ENCODE results near the gene KRTAP20-4.

KRTAP20-4 gene

GRCh38 chr21:30629200-30629599 is 8.8 kb downstream of the KRTAP20-4 start:
- no peak for TF ChIP-seq CTCF (IDR thresholded peaks at IDR 0.05; ENCODE audit: unreplicated experiment in 3 of 3)
- Mint-ChIP-seq H3K4me3 (no peak overlapping the region), H3K4me1 (no peaks in the 10 kb centered on the region), H3K27me3 (ENCODE audit: low read depth) (no peaks in the 10 kb centered on the region), H3K36me3 (ENCODE audit: low read depth) (no peaks in the 10 kb centered on the region), H3K27ac (no peak overlapping the region), H3K9me3 (peaks cover 2% of the 10 kb centered on the region)

- Mint-ChIP-seq H3K27ac (no peak within 1 kb of the TSS), H3K4me3 (no peak within 1 kb of the TSS)
Observed at GRCh38 chr21:30634906-30635305, 14.5 kb downstream of the KRTAP20-4 start, which contains the start of gene KRTAP20-2. Gene KRTAP20-2 (plus strand): TSS chr21:30635206. CDS start chr21:30635264, 58 bp downstream.

GRCh38 chr21:30638686-30639085 is 18.3 kb downstream of the KRTAP20-4 start:
- H3K4me3 Mint-ChIP-seq = no peak overlapping the region
- no peak for TF ChIP-seq CTCF (IDR thresholded peaks at IDR 0.05; ENCODE audit: unreplicated experiment in 3 of 3)
- no peaks in the 10 kb centered on the region for H3K4me1 Mint-ChIP-seq
- no peaks in the 10 kb centered on the region for H3K36me3 Mint-ChIP-seq (ENCODE audit: low read depth)
- no peaks in the 10 kb centered on the region for H3K27me3 Mint-ChIP-seq (ENCODE audit: low read depth)
- H3K9me3 Mint-ChIP-seq = no peaks in the 10 kb centered on the region
- no peak overlapping the region for H3K27ac Mint-ChIP-seq

More at GRCh38 chr21:30634906-30635305, 14.5 kb downstream of the KRTAP20-4 start, which contains the start of gene KRTAP20-2:
- H3K36me3 Mint-ChIP-seq (ENCODE audit: low read depth) = no peaks in the 10 kb centered on the region
- H3K9me3 Mint-ChIP-seq = no peaks in the 10 kb centered on the region
- H3K4me1 Mint-ChIP-seq = no peaks in the 10 kb centered on the region
- H3K27me3 Mint-ChIP-seq (ENCODE audit: low read depth) = no peaks in the 10 kb centered on the region
- no peak for TF ChIP-seq CTCF (IDR thresholded peaks at IDR 0.05; ENCODE audit: unreplicated experiment in 3 of 3)

GRCh38 chr21:30642564-30642963 is 22.1 kb downstream of the KRTAP20-4 start, which contains the start of gene KRTAP20-3:
Gene KRTAP20-3 (plus strand): TSS chr21:30642864.
- no peaks in the 10 kb centered on the region for H3K9me3 Mint-ChIP-seq
- no peaks in the 10 kb centered on the region for H3K36me3 Mint-ChIP-seq (ENCODE audit: low read depth)
- H3K27me3 Mint-ChIP-seq (ENCODE audit: low read depth) = no peaks in the 10 kb centered on the region
- no peak within 1 kb of the TSS for H3K27ac Mint-ChIP-seq
- no peak within 1 kb of the TSS for H3K4me3 Mint-ChIP-seq
- no peak for TF ChIP-seq CTCF (IDR thresholded peaks at IDR 0.05; ENCODE audit: unreplicated experiment in 3 of 3)
- no peaks in the 10 kb centered on the region for H3K4me1 Mint-ChIP-seq

GRCh38 chr21:30646904-30647414 is 26.5 kb downstream of the KRTAP20-4 start:
- Mint-ChIP-seq H3K4me3 (no peak overlapping the region), H3K27ac (no peak overlapping the region), H3K27me3 (ENCODE audit: low read depth) (no peaks in the 10 kb centered on the region), H3K36me3 (ENCODE audit: low read depth) (no peaks in the 10 kb centered on the region), H3K9me3 (no peaks in the 10 kb centered on the region), H3K4me1 (no peaks in the 10 kb centered on the region)
- TF ChIP-seq CTCF (IDR thresholded peaks at IDR 0.05; ENCODE audit: unreplicated experiment in 3 of 3) = no peak

- TF ChIP-seq CTCF (IDR thresholded peaks at IDR 0.05; ENCODE audit: unreplicated experiment in 3 of 3) = no peak
- Mint-ChIP-seq H3K4me1 (no peaks in the 10 kb centered on the region), H3K36me3 (ENCODE audit: low read depth) (no peaks in the 10 kb centered on the region), H3K9me3 (peaks cover 2% of the 10 kb centered on the region), H3K4me3 (no peak overlapping the region), H3K27me3 (ENCODE audit: low read depth) (no peaks in the 10 kb centered on the region), H3K27ac (no peak overlapping the region)
Observed at GRCh38 chr21:30652891-30653290, 32.5 kb downstream of the KRTAP20-4 start.
